Epithelial cell of esophagus (primary cell): ENCODE data around the gene CDH13.

Source experiments
- DNase-seq: peaks from one replicate; pipeline ENCODE4 v3.0.0; 2010; ENCODE audit warnings: low read depth
- H3K4me3 ChIP-seq: 2 replicates; pipeline ENCODE4 v1.5.1; 2011; ENCODE audit warnings: mild to moderate bottlenecking, low read length, control low read depth
- TF ChIP-seq, protein P1 (sequence below): IDR thresholded peaks from 2 replicates; pipeline ENCODE4 v1.5.1; 2011; ENCODE audit warnings: low read depth, mild to moderate bottlenecking, low read length, control low read depth, inconsistent platforms; ENCODE audit not compliant: insufficient read depth; ENCODE audit errors: missing control alignments

Gene CDH13

DNA sequence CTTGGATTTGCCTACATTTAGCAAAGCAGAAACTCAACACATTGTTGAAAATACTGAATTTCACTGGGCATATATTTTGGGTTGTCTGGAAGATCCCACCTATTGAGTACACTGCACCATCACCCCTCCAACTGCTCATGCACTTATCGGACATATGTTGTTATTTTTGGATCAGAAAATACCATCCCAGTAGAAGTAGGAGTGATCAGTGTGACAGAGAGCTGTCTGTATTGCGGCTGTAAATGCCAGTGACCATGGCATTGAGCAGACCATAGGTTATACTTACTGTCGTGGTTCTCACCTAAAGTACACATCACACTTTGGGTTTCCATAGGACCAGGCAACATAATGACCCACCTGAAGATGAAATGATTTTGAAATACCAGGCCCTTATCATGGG lies 264.7 kb downstream of the CDH13 start:
- no peak for DNase-seq
- TF ChIP-seq, protein P1, sequence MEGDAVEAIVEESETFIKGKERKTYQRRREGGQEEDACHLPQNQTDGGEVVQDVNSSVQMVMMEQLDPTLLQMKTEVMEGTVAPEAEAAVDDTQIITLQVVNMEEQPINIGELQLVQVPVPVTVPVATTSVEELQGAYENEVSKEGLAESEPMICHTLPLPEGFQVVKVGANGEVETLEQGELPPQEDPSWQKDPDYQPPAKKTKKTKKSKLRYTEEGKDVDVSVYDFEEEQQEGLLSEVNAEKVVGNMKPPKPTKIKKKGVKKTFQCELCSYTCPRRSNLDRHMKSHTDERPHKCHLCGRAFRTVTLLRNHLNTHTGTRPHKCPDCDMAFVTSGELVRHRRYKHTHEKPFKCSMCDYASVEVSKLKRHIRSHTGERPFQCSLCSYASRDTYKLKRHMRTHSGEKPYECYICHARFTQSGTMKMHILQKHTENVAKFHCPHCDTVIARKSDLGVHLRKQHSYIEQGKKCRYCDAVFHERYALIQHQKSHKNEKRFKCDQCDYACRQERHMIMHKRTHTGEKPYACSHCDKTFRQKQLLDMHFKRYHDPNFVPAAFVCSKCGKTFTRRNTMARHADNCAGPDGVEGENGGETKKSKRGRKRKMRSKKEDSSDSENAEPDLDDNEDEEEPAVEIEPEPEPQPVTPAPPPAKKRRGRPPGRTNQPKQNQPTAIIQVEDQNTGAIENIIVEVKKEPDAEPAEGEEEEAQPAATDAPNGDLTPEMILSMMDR, result no peak
- H3K4me3 ChIP-seq, result no peak overlapping the region

DNA sequence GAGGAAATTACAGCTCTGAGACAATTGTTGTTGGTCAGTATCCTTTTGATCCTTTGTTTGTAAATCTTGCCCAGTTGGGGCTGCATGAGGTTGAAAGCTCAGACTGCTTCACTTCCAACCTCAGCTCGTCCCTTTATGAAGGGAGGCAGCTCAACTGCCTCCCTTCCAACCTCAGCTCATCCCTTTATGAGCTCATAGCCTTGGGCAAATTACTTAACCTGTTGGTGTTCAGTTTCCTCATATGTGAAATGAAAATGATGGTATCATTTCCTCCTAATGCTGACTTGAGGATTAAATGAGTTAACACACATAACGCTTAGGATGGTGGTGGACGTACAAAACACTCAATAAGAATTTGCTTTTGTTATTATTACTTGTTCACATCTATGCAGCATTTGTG lies 265.1 kb downstream of the CDH13 start:
- no peak overlapping the region for H3K4me3 ChIP-seq
- peak; percentile 64 for DNase-seq
- TF ChIP-seq, protein P1, result no peak

DNA sequence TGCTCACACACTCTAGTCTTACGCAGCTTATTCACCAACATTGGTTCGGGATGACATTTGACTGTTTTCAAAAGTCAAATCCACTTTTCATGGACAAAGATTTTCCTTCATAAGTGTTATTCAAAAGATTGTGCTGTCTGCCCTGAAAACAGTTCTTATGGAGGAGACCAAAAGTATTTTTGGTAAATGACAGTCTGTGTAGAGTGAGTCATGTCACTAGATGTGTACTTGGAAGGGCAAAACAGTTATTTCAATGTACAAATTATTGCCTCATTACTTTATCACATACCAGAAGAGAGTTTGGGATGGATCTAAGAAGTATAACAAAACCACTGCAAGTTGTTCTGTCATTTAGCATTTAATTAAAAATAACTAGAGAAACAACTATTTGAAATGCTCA lies 265.6 kb downstream of the CDH13 start:
- TF ChIP-seq, protein P1, result no peak
- no peak overlapping the region for H3K4me3 ChIP-seq
- DNase-seq, result no peak

DNA sequence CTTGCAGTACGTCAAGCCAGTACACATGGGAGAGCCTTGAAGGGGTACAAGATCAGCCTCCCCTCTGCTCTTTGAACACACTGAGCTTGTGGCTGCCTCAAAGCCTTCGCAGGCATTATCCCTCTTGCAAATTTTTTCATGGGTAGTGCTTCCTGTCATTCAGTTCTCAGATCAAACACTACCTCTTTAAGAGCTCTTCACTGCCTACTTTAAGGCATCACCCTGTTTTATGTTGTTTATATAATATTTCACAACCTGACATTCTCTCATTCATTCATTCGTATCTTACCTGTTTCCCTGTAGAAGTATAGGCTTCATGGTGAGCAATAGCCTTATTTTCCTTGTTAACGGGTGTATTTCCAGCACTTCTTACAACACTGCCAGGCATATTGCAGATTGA lies 269.1 kb downstream of the CDH13 start:
- no peak for DNase-seq
- TF ChIP-seq, protein P1, result no peak
- no peak overlapping the region for H3K4me3 ChIP-seq

DNA sequence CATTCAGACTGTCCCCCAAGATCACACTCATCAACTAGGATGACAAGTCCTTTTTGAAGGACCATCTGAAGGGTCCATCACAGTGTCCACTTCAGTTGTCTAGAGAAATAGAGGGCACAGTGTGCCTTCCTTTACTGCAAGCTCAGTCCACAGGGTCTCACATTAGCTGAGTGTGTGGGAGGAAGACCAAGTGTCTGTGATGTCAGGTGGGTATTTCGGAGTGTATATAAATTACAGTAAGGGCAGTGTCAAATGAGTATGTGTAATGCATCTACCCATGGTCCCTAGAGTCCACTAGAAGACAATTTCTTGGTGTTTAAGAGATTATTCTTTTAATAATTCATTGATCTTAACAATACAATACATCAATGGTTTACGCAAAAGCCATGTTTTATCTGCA lies 272.2 kb downstream of the CDH13 start:
- TF ChIP-seq, protein P1, result no peak
- no peak for DNase-seq
- no peak overlapping the region for H3K4me3 ChIP-seq

DNA sequence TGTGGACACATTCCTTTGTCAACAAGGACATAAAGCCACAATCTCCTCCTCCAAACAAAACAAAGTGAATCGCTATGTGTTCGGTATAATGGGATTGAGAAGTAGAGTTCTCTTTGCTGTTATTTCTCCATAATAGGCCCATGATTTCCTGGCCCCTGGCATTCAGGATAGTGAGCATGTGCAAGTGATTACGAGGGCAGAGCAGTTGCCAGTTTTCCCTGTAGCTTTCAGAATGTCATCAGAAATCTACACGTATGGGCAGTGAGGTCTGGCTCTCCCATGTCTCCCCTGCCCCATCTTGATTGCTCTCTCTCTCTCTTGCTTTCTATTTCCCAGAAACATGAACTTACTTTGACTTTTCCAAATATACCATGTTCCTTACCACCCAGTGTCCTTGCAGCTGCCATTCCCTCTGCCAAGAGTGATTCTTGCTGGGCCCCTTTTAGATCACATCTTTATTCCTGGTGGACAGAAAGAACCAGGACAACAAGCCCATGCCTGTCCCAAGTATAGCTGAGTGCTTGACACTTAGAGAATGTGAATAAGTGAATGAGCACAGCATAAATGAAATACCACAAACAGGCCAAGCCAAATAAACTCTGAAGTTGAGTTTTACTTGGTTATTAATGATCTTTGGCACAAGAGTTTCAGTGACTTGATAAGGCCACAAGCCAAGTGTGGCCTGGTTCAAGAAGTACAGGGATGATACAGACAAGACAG lies 273.1 kb downstream of the CDH13 start:
- peak; percentile 31 for DNase-seq
- no peak overlapping the region for H3K4me3 ChIP-seq
- TF ChIP-seq, protein P1, result no peak

DNA sequence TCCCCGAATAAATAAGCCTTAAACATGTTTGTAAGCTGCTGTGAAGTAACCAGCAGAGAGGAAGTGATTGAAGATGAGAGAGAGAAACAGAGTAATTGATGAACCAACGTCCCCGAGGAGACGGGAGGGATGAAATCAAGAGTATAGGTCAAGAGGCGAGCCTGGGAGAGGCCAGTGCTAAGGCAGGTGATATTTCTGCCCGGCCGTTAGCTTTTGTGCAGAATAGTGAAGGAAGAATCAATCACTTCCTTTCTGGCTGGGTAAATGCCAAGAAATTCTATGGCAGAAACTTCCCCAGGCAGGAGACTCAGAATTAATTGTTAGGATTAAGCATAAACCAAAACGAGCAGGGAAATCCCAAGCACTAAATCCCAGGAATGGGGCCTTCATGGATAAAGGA lies 273.8 kb downstream of the CDH13 start:
- TF ChIP-seq, protein P1, result no peak
- DNase-seq, result no peak

More for the DNA sequence above, 273.8 kb downstream of the CDH13 start:
- H3K4me3 ChIP-seq, result no peak overlapping the region
